IMR-90 (cell line): ENCODE measurements around the gene RFTN1. TPM values are rescaled to one million over a fixed set of nuclear protein-coding genes. Genes with fewer than 3 reads are reported as not detected.
A peak's percentile ranks its signal among the peaks of the same experiment; 100 is the strongest.

Experiments used
- ATAC-seq: fragments of 200-7000 bp; cut with Tn5 transposase; 2 replicates; pipeline ENCODE4 v1.9.1; 2020; ENCODE audit warnings: low read depth, mild to moderate bottlenecking, moderate library complexity
- BruUV-seq: library from RNA; stranded (reverse); fragments of 400-500 nt; replicated peaks from 2 replicates; lab custom pipeline; 2021; lab: Mats Ljungman, UMichigan
- CTCF ChIA-PET: fragments of 300-600 bp; formaldehyde crosslinking; extraction: SDS; loops from one replicate; lab custom pipeline; 2021; ENCODE audit warnings: antibody characterized with exemption; lab: Yijun Ruan, JAX
- POLR2A ChIA-PET: fragments of 300-600 bp; sonication (Branson Sonifier 250); formaldehyde crosslinking; loops from one replicate; lab custom pipeline; 2022; ENCODE audit warnings: antibody characterized with exemption; ENCODE audit not compliant: unreplicated experiment; lab: Charles Lee
- DNase-seq: peaks from one replicate; pipeline ENCODE4 v3.0.0; 2013
- H2AFZ ChIP-seq: replicated peaks from 2 replicates; pipeline ENCODE3; 2013; ENCODE audit warnings: low read length, mild to moderate bottlenecking; ENCODE audit not compliant: poor library complexity
- H2AK5ac ChIP-seq: 2 replicates; pipeline ENCODE4 v1.6.1; 2013; ENCODE audit warnings: low read depth, low read length, inconsistent platforms
- H2AK9ac ChIP-seq: replicated peaks from 2 replicates; pipeline ENCODE3; 2013; ENCODE audit warnings: mild to moderate bottlenecking, low read depth, low read length, moderate library complexity; ENCODE audit not compliant: poor library complexity
- H2BK120ac ChIP-seq: 2 replicates; pipeline ENCODE4 v1.6.1; 2013; ENCODE audit warnings: low read depth, low read length, inconsistent platforms
- H2BK15ac ChIP-seq: 3 replicates; pipeline ENCODE4 v1.6.1; 2013; ENCODE audit warnings: low read depth, low read length, inconsistent platforms
- H2BK20ac ChIP-seq: 2 replicates; pipeline ENCODE4 v1.6.1; 2013; ENCODE audit warnings: low read depth, mild to moderate bottlenecking, inconsistent platforms, low read length, moderate library complexity
- H2BK5ac ChIP-seq: 2 replicates; pipeline ENCODE4 v1.6.1; 2013; ENCODE audit warnings: mild to moderate bottlenecking, low read depth, low read length, inconsistent platforms; ENCODE audit not compliant: poor library complexity, severe bottlenecking
- H3K14ac ChIP-seq: replicated peaks from 2 replicates; pipeline ENCODE4 v1.6.1; 2013; ENCODE audit warnings: low read depth, low read length, inconsistent platforms
- H3K18ac ChIP-seq: 2 replicates; pipeline ENCODE4 v1.6.1; 2013; ENCODE audit warnings: low read depth, low read length, control low read depth
- H3K23ac ChIP-seq: 2 replicates; pipeline ENCODE4 v1.6.1; 2013; ENCODE audit warnings: low read depth, low read length, inconsistent platforms
- H3K27ac ChIP-seq: 2 replicates; pipeline ENCODE4 v1.5.1; 2013; ENCODE audit warnings: mild to moderate bottlenecking, control low read depth, low read length; ENCODE audit not compliant: insufficient read depth
- H3K27me3 ChIP-seq: 2 replicates; pipeline ENCODE4 v1.6.1; 2013; ENCODE audit warnings: low read length; ENCODE audit not compliant: control insufficient read depth, insufficient read depth
- H3K36me3 ChIP-seq: 2 replicates; pipeline ENCODE4 v1.6.1; 2013; ENCODE audit warnings: low read length, mixed read lengths; ENCODE audit not compliant: control insufficient read depth, insufficient read depth
- H3K4ac ChIP-seq: 2 replicates; pipeline ENCODE4 v1.6.1; 2013; ENCODE audit warnings: low read depth, low read length, inconsistent platforms
- H3K4me1 ChIP-seq: 2 replicates; pipeline ENCODE4 v1.6.1; 2013; ENCODE audit warnings: low read length, mixed read lengths; ENCODE audit not compliant: control insufficient read depth, insufficient read depth
- H3K4me2 ChIP-seq: 2 replicates; pipeline ENCODE4 v1.6.1; 2013; ENCODE audit warnings: low read depth, mild to moderate bottlenecking, control low read depth, low read length, moderate library complexity
- H3K4me3 ChIP-seq: 2 replicates; pipeline ENCODE4 v1.5.1; 2013; ENCODE audit warnings: low read depth, mild to moderate bottlenecking, control low read depth, low read length, moderate library complexity; ENCODE audit not compliant: insufficient read depth
- H3K56ac ChIP-seq: 2 replicates; pipeline ENCODE4 v1.6.1; 2013; ENCODE audit warnings: low read length, inconsistent platforms; ENCODE audit not compliant: insufficient read depth; ENCODE audit errors: extremely low read depth
- H3K79me1 ChIP-seq, 2 experiments: 2 replicates each; pipeline ENCODE4 v1.6.1; 2013; ENCODE audit warnings: low read length in 2 of 2, inconsistent platforms in 1 of 2, low read depth in 1 of 2
- H3K9ac ChIP-seq: 2 replicates; pipeline ENCODE4 v1.6.1; 2013; ENCODE audit warnings: low read depth, low read length, control low read depth
- H3K9me1 ChIP-seq: 2 replicates; pipeline ENCODE4 v1.6.1; 2013; ENCODE audit warnings: low read length, inconsistent platforms; ENCODE audit not compliant: insufficient read depth
- H3K9me3 ChIP-seq: 2 replicates; pipeline ENCODE4 v1.6.1; 2013; ENCODE audit warnings: low read length; ENCODE audit not compliant: control insufficient read depth, insufficient read depth
- H4K20me1 ChIP-seq: 2 replicates; pipeline ENCODE4 v1.6.1; 2013; ENCODE audit warnings: low read length, inconsistent platforms; ENCODE audit not compliant: insufficient read depth
- H4K5ac ChIP-seq: 2 replicates; pipeline ENCODE4 v1.6.1; 2013; ENCODE audit warnings: mild to moderate bottlenecking, low read depth, low read length, control low read depth
- H4K8ac ChIP-seq, 2 experiments: 2 replicates each; pipeline ENCODE4 v1.6.1; 2013; ENCODE audit warnings: low read depth in 2 of 2, low read length in 2 of 2, control low read depth in 1 of 2, inconsistent platforms in 1 of 2
- H4K91ac ChIP-seq: 2 replicates; pipeline ENCODE4 v1.6.1; 2013; ENCODE audit warnings: low read depth, low read length, inconsistent platforms; ENCODE audit not compliant: insufficient read depth
- BHLHE40 ChIP-seq: fragments of 150-350 bp; IDR thresholded peaks from 2 replicates; pipeline ENCODE4 v1.6.1; 2016; ENCODE audit warnings: mild to moderate bottlenecking, low read depth, low read length
- FOS ChIP-seq: fragments of 150-350 bp; IDR thresholded peaks from 2 replicates; pipeline ENCODE4 v1.6.1; 2016; ENCODE audit warnings: low read depth, low read length
- WGBS, 2 experiments: methylation state at CpG; one replicate each; pipeline versions ENCODE4 v1.1.5 to v1.1.7; 2013; ENCODE audit warnings: missing lambda C conversion rate in 2 of 2; ENCODE audit not compliant: insufficient read length in 1 of 2; ENCODE audit errors: extremely low coverage in 2 of 2; 5-methylcytosine and 5-hydroxymethylcytosine counted together
- dilution Hi-C: fragments of 300-500 bp; cut with HindIII; formaldehyde crosslinking; loops from one replicate; pipeline ENCODE4 v1.14.3; 2018; ENCODE audit warnings: low sequenced_read_pairs; ENCODE audit not compliant: unreplicated experiment
- in situ Hi-C: fragments of 300-500 bp; cut with MboI; formaldehyde crosslinking; loops from 3 replicates; pipeline ENCODE4 v1.14.3; 2019; ENCODE audit warnings: low sequenced_read_pairs, inconsistent platforms, mixed read lengths
- intact Hi-C: fragments of 100-400 bp; cut with micrococcal nuclease; formaldehyde crosslinking; loops from 2 replicates; pipeline ENCODE4 v1.10.0; 2022
- polyA plus RNA-seq, 3 experiments: library from polyadenylated mRNA; depleted of rRNA; stranded (reverse); fragments of >200 nt; gene quantifications; 2 replicates each; pipeline ENCODE4 v1.2.3, GENCODE V29; 2012; ENCODE audit warnings: low replicate concordance in 1 of 3
- total RNA-seq: library from RNA; depleted of rRNA; stranded (reverse); fragments of >200 nt; gene quantifications from 2 replicates; pipeline ENCODE4 v1.2.3, GENCODE V29; 2012
- TF ChIP-seq, protein P1 (sequence below): conservative IDR thresholded peaks from 2 replicates; pipeline ENCODE4 v1.5.1; 2012; ENCODE audit warnings: mild to moderate bottlenecking, low read depth, low read length, improper control_type of control experiment

RFTN1 gene
- total and polyA plus RNA-seq, 2 of the 4 experiments (the other 2 are of a cell fraction), result 45.0 to 52.0 TPM

DNA sequence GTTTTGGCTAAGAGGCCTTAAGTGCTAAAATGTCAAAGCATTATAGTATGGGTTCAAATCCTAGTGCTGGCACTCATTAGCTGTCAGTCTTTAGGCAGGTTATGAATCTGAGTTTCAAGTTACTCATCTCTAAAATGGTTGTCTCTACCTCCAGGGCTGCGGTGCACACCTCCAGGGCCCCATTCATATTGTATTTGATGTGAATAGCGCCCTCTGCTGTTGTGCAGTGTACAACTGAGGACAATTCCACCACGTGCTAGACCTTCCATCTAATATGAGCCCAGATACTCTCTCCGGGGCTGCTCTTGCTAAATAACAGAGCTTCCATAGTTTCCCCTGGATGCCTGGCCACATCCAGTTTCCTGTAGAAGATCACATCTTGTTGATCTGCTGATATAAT, 194.2 kb downstream of the RFTN1 start:
- no TSS peak for BruUV-seq
- intact Hi-C loops, result loop anchor here (5.0 kb wide), 1 partner anchor 73 kb away; no protein-coding TSS in a partner anchor

More for the DNA sequence above, 194.2 kb downstream of the RFTN1 start:
- H3K9me3 ChIP-seq, result no peaks in the 10 kb centered on the region
- TF ChIP-seq BHLHE40 (no peak), FOS (no peak)
- TF ChIP-seq, protein P1, sequence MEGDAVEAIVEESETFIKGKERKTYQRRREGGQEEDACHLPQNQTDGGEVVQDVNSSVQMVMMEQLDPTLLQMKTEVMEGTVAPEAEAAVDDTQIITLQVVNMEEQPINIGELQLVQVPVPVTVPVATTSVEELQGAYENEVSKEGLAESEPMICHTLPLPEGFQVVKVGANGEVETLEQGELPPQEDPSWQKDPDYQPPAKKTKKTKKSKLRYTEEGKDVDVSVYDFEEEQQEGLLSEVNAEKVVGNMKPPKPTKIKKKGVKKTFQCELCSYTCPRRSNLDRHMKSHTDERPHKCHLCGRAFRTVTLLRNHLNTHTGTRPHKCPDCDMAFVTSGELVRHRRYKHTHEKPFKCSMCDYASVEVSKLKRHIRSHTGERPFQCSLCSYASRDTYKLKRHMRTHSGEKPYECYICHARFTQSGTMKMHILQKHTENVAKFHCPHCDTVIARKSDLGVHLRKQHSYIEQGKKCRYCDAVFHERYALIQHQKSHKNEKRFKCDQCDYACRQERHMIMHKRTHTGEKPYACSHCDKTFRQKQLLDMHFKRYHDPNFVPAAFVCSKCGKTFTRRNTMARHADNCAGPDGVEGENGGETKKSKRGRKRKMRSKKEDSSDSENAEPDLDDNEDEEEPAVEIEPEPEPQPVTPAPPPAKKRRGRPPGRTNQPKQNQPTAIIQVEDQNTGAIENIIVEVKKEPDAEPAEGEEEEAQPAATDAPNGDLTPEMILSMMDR, result 0 out of 2 replicates have a peak, but pooled peaks have one; percentile 20
- peak overlapping the region; percentile 63 for H3K18ac ChIP-seq
- no peak overlapping the region for H3K4me3 ChIP-seq
- peak overlapping the region; percentile 64; the same call in 1 of the 2 replicates for H2BK120ac ChIP-seq
- H3K14ac ChIP-seq, result no peak overlapping the region
- peak overlapping the region; percentile 62; the same call in 1 of the 2 replicates for H3K4ac ChIP-seq
- H3K36me3 ChIP-seq, result peaks cover 52% of the 10 kb centered on the region
- no peak overlapping the region for H2AK5ac ChIP-seq
- H2AFZ ChIP-seq, result no peak overlapping the region
- H4K5ac ChIP-seq, result peak overlapping the region; percentile 93
- H2AK9ac ChIP-seq, result no peak overlapping the region
- no peak overlapping the region for H2BK15ac ChIP-seq
- peaks cover 25% of the 10 kb centered on the region for H3K9me1 ChIP-seq
- H3K9ac ChIP-seq, result no peak overlapping the region
- ChIA-PET POLR2A (no interaction called here), CTCF (interaction anchor here (1.1 to 1.3 kb wide), 3 partner anchors 12 to 282 kb away, joined by 3 to 4 read pairs (median 3); no protein-coding TSS in a partner anchor)
- H3K23ac ChIP-seq, result no peak overlapping the region
- peak overlapping the region; percentile 19 to 46; a peak in 2 of 4 replicates for H4K8ac ChIP-seq
- dilution Hi-C loops, result no loop called here
- H3K27ac ChIP-seq, result peak overlapping the region; percentile 25; the same call in 1 of the 2 replicates
- H2BK20ac ChIP-seq, result 0 out of 2 replicates have a peak overlapping the region, but pooled peaks have one; percentile 11
- peaks cover 22% of the 10 kb centered on the region for H3K4me1 ChIP-seq
- H2BK5ac ChIP-seq, result peak overlapping the region; percentile 73
- ATAC-seq (no peak), DNase-seq (no peak)
- WGBS, 2 experiments, result 69% methylated on average over 2 of the region's 4 CpGs; no CpG with 5 or more reads in 1 of the 2 experiments
- H3K27me3 ChIP-seq, result no peaks in the 10 kb centered on the region
- H3K56ac ChIP-seq, result no peak overlapping the region
- no peaks in the 10 kb centered on the region for H4K20me1 ChIP-seq
- in situ Hi-C loops, result no loop called here
- H4K91ac ChIP-seq, result no peak overlapping the region
- no peak overlapping the region for H3K4me2 ChIP-seq
- H3K79me1 ChIP-seq, result peaks cover 8 to 48% of the 10 kb centered on the region in 2 experiments; a peak in 3 of 4 replicates
